ENCODE results near the gene CTSF. TPM values are rescaled to one million over a fixed set of nuclear protein-coding genes. Genes with fewer than 3 reads are reported as not detected.

CTSF gene
- total RNA-seq, 1 experiment from 2014 or later: 28.7 TPM

DNA sequence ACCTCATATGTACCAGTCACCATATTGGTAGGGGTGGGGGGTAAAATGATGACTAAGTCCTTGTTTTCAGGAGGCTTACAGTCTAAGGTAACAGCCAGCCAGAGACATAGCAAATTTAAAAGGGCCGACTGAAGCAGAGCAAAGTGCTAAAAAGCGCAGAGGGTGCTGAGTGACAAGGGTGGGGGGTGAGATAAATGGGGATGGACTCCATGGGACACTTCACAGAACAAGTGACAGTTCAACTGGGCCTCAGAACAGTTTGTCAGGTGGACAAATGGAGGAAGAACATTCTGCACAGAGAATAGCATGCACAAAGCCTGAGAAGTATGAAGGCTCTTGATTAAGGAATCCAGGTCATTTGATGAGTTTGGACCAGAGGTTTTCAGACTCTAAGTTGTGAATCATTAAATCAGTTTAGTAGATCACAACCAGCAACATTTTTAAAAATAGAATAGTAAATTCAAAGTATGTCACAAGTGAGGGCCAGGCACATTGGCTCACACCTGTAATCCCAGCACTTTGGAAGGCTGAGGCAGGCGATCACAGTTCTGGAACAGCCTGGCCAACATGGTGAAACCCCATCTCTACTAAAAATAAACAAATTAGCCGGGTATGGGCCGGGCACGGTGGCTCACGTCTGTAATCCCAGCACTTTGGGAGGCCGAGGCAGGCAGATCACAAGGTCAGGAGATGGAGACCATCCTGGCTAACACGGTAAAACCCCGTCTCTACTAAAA, 43.9 kb downstream of the CTSF start:
- in situ Hi-C loops (cut with HindIII; ENCODE audit: low pct_unique_long_range_greater_than_20kb, low sequenced_read_pairs): no loop called here
- intact Hi-C loops (cut with micrococcal nuclease; ENCODE audit: unreplicated experiment): no loop called here
- H3K4me3 ChIP-seq (ENCODE audit: low read depth in 2 of 2, low read length in 2 of 2): no peak overlapping the region
- ATAC-seq (no peak), DNase-seq (ENCODE audit: low read depth, low spot score) (no peak)
- TF ChIP-seq SIN3A (IDR thresholded peaks at IDR 0.05; ENCODE audit: borderline replicate concordance, insufficient read depth, low read depth, low read length) (no peak), POLR2AphosphoS5 (IDR thresholded peaks at IDR 0.05; ENCODE audit: low read depth, low read length) (no peak), TCF7L2 (IDR thresholded peaks at IDR 0.05; ENCODE audit: low read depth, low read length) (no peak)
- TF ChIP-seq, protein P1, sequence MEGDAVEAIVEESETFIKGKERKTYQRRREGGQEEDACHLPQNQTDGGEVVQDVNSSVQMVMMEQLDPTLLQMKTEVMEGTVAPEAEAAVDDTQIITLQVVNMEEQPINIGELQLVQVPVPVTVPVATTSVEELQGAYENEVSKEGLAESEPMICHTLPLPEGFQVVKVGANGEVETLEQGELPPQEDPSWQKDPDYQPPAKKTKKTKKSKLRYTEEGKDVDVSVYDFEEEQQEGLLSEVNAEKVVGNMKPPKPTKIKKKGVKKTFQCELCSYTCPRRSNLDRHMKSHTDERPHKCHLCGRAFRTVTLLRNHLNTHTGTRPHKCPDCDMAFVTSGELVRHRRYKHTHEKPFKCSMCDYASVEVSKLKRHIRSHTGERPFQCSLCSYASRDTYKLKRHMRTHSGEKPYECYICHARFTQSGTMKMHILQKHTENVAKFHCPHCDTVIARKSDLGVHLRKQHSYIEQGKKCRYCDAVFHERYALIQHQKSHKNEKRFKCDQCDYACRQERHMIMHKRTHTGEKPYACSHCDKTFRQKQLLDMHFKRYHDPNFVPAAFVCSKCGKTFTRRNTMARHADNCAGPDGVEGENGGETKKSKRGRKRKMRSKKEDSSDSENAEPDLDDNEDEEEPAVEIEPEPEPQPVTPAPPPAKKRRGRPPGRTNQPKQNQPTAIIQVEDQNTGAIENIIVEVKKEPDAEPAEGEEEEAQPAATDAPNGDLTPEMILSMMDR (IDR thresholded peaks at IDR 0.05): no peak
- TF ChIP-seq, protein P2, sequence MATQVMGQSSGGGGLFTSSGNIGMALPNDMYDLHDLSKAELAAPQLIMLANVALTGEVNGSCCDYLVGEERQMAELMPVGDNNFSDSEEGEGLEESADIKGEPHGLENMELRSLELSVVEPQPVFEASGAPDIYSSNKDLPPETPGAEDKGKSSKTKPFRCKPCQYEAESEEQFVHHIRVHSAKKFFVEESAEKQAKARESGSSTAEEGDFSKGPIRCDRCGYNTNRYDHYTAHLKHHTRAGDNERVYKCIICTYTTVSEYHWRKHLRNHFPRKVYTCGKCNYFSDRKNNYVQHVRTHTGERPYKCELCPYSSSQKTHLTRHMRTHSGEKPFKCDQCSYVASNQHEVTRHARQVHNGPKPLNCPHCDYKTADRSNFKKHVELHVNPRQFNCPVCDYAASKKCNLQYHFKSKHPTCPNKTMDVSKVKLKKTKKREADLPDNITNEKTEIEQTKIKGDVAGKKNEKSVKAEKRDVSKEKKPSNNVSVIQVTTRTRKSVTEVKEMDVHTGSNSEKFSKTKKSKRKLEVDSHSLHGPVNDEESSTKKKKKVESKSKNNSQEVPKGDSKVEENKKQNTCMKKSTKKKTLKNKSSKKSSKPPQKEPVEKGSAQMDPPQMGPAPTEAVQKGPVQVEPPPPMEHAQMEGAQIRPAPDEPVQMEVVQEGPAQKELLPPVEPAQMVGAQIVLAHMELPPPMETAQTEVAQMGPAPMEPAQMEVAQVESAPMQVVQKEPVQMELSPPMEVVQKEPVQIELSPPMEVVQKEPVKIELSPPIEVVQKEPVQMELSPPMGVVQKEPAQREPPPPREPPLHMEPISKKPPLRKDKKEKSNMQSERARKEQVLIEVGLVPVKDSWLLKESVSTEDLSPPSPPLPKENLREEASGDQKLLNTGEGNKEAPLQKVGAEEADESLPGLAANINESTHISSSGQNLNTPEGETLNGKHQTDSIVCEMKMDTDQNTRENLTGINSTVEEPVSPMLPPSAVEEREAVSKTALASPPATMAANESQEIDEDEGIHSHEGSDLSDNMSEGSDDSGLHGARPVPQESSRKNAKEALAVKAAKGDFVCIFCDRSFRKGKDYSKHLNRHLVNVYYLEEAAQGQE (IDR thresholded peaks at IDR 0.05; ENCODE audit: insufficient read depth in 1 of 2, low read depth in 2 of 2, low read length in 1 of 2): no peak
- H3K27me3 ChIP-seq (ENCODE audit: control insufficient read depth, insufficient read depth, low read length): no peaks in the 10 kb centered on the region
- POLR2A ChIA-PET: no interaction called here
- CTCF ChIA-PET: interaction anchor here (0.6 kb wide), 1 partner anchor 136 kb away, joined by 5 read pairs; no protein-coding TSS in a partner anchor
- H3K9me3 ChIP-seq (ENCODE audit: control insufficient read depth, insufficient read depth, low read depth, low read length): no peaks in the 10 kb centered on the region
- BruUV-seq (replicated peaks): no TSS peak
- no peak overlapping the region for H3K27ac ChIP-seq (ENCODE audit: low read length)
- H3K36me3 ChIP-seq (ENCODE audit: control insufficient read depth, insufficient read depth, low read length): no peaks in the 10 kb centered on the region
- no peaks in the 10 kb centered on the region for H3K4me1 ChIP-seq (ENCODE audit: control insufficient read depth, insufficient read depth, low read length)

DNA sequence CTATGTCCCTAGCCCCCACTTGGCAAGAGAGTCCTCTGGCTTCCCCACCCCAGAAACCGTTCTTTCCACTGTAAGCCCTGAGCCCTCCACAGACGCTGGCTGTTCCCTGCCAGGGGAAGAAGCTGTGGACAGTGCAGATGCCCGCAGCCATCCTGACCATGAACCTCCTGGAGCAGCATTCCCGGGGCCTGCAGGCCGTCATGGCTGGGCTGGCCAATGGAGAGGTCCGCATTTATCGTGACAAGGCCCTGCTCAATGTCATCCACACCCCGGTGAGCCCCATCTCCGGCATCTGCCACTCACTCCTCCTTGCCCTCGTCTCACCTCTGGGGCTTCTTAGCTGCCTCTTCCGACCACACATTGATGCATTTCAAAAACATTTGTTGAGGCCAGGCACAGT, 44.8 kb downstream of the CTSF start:
- intact Hi-C loops (cut with micrococcal nuclease; ENCODE audit: unreplicated experiment) (no loop called here), in situ Hi-C loops (cut with HindIII; ENCODE audit: low pct_unique_long_range_greater_than_20kb, low sequenced_read_pairs) (no loop called here)
- Histone ChIP-seq H3K4me3 (ENCODE audit: low read depth in 2 of 2, low read length in 2 of 2) (no peak overlapping the region), H3K27ac (ENCODE audit: low read length) (no peak overlapping the region), H3K27me3 (ENCODE audit: control insufficient read depth, insufficient read depth, low read length) (no peaks in the 10 kb centered on the region), H3K4me1 (ENCODE audit: control insufficient read depth, insufficient read depth, low read length) (no peaks in the 10 kb centered on the region), H3K36me3 (ENCODE audit: control insufficient read depth, insufficient read depth, low read length) (no peaks in the 10 kb centered on the region), H3K9me3 (ENCODE audit: control insufficient read depth, insufficient read depth, low read depth, low read length) (no peaks in the 10 kb centered on the region)
- no TSS peak for BruUV-seq (replicated peaks)
- ATAC-seq (no peak), DNase-seq (ENCODE audit: low read depth, low spot score) (no peak)
- ChIA-PET POLR2A (no interaction called here), CTCF (no interaction called here)
- no peak for TF ChIP-seq TCF7L2 (IDR thresholded peaks at IDR 0.05; ENCODE audit: low read depth, low read length)
- TF ChIP-seq, protein P2 (IDR thresholded peaks at IDR 0.05; ENCODE audit: insufficient read depth in 1 of 2, low read depth in 2 of 2, low read length in 1 of 2): no peak
- TF ChIP-seq SIN3A (IDR thresholded peaks at IDR 0.05; ENCODE audit: borderline replicate concordance, insufficient read depth, low read depth, low read length): no peak
- TF ChIP-seq, protein P1 (IDR thresholded peaks at IDR 0.05): no peak
- TF ChIP-seq POLR2AphosphoS5 (IDR thresholded peaks at IDR 0.05; ENCODE audit: low read depth, low read length): no peak

Measured in Panc1 (cell line).